Parathyroid adenoma (tissue), 2 donors: Measurements from ENCODE around the gene CHURC1.
"Not testable (repeated sequence)": the region's sequence is repeated elsewhere in the genome, so short reads cannot be mapped to it uniquely, and the experiment has no call there.

Experiments
- H2AFZ ChIP-seq: fragments of 300-600 bp; sonication (generic); one replicate; pipeline ENCODE4 v1.7.0; 2017; ENCODE audit warnings: antibody characterized with exemption, mild to moderate bottlenecking
- H3K27ac ChIP-seq: fragments of 300-600 bp; sonication (generic); one replicate; pipeline ENCODE4 v1.7.0; 2017
- H3K27me3 ChIP-seq: fragments of 300-600 bp; sonication (generic); one replicate; pipeline ENCODE4 v1.7.0; 2017; ENCODE audit warnings: low read length; ENCODE audit not compliant: control insufficient read depth, insufficient read depth
- H3K36me3 ChIP-seq: fragments of 300-600 bp; sonication (generic); one replicate; pipeline ENCODE4 v1.7.0; 2017; ENCODE audit warnings: low read length; ENCODE audit not compliant: control insufficient read depth, insufficient read depth
- H3K4me1 ChIP-seq: fragments of 300-600 bp; sonication (generic); one replicate; pipeline ENCODE4 v1.7.0; 2017; ENCODE audit warnings: control low read depth
- H3K4me2 ChIP-seq: fragments of 300-600 bp; sonication (generic); one replicate; pipeline ENCODE4 v1.7.0; 2017; ENCODE audit warnings: low read length
- H3K4me3 ChIP-seq: fragments of 300-600 bp; sonication (generic); one replicate; pipeline ENCODE4 v1.7.0; 2017; ENCODE audit warnings: low read depth, low read length
- H3K79me2 ChIP-seq: fragments of 300-600 bp; sonication (generic); one replicate; pipeline ENCODE4 v1.7.0; 2017; ENCODE audit warnings: control low read depth
- H3K9ac ChIP-seq: fragments of 300-600 bp; sonication (generic); one replicate; pipeline ENCODE4 v1.7.0; 2017; ENCODE audit warnings: mild to moderate bottlenecking
- H3K9me3 ChIP-seq: fragments of 300-600 bp; sonication (generic); one replicate; pipeline ENCODE4 v1.7.0; 2017; ENCODE audit warnings: low read length; ENCODE audit not compliant: control insufficient read depth
- CTCF ChIP-seq: fragments of 300-600 bp; sonication (generic); IDR thresholded peaks from one replicate; pipeline ENCODE4 v1.7.0; 2017; ENCODE audit warnings: antibody characterized with exemption, mild to moderate bottlenecking
- donor health status: primary hyperparathyroidism.

CHURC1 gene

GRCh38 chr14:64906022-64906421 is 8.2 kb upstream of the CHURC1 start:
- no peaks in the 10 kb centered on the region for H3K9me3 ChIP-seq
- H3K4me3 ChIP-seq, result no peak overlapping the region
- no peak for TF ChIP-seq CTCF
- H3K27me3 ChIP-seq, result no peaks in the 10 kb centered on the region
- no peak overlapping the region for H3K4me2 ChIP-seq
- peaks cover 8% of the 10 kb centered on the region for H3K4me1 ChIP-seq
- H3K36me3 ChIP-seq, result no peaks in the 10 kb centered on the region
- H3K27ac ChIP-seq, result no peak overlapping the region
- no peak overlapping the region for H2AFZ ChIP-seq
- no peak overlapping the region for H3K9ac ChIP-seq
- no peaks in the 10 kb centered on the region for H3K79me2 ChIP-seq

- H3K9ac ChIP-seq, result no peak overlapping the region
Measured at GRCh38 chr14:64910847-64911495, 3.3 kb upstream of the CHURC1 start.

GRCh38 chr14:64912261-64912660 is 2.0 kb upstream of the CHURC1 start:
- no peaks in the 10 kb centered on the region for H3K36me3 ChIP-seq
- TF ChIP-seq CTCF, result no peak
- no peak overlapping the region for H3K4me3 ChIP-seq
- H3K27ac ChIP-seq, result no peak overlapping the region
- peaks cover 5% of the 10 kb centered on the region for H3K4me1 ChIP-seq
- no peaks in the 10 kb centered on the region for H3K9me3 ChIP-seq
- peak overlapping the region; percentile 11 for H2AFZ ChIP-seq
- H3K9ac ChIP-seq, result no peak overlapping the region
- peaks cover 28% of the 10 kb centered on the region for H3K79me2 ChIP-seq
- H3K4me2 ChIP-seq, result no peak overlapping the region
- no peaks in the 10 kb centered on the region for H3K27me3 ChIP-seq

More at GRCh38 chr14:64910847-64911495, 3.3 kb upstream of the CHURC1 start:
- Histone ChIP-seq H3K4me2 (no peak overlapping the region), H3K79me2 (peaks cover 17% of the 10 kb centered on the region), H2AFZ (no peak overlapping the region), H3K27ac (no peak overlapping the region), H3K27me3 (no peaks in the 10 kb centered on the region), H3K4me1 (peaks cover 5% of the 10 kb centered on the region), H3K9me3 (no peaks in the 10 kb centered on the region), H3K4me3 (no peak overlapping the region), H3K36me3 (no peaks in the 10 kb centered on the region)
- TF ChIP-seq CTCF, result peak; percentile 56

GRCh38 chr14:64913477-64913876 is 778 bp upstream of the CHURC1 start:
- not testable (repeated sequence) for H3K36me3 ChIP-seq, H3K9me3 ChIP-seq, H3K27me3 ChIP-seq, H3K4me1 ChIP-seq, H3K9ac ChIP-seq
- Histone ChIP-seq H3K27ac (peak overlapping the region; percentile 93), H3K79me2 (peaks cover 37% of the 10 kb centered on the region), H2AFZ (peak overlapping the region; percentile 92), H3K4me3 (peak overlapping the region; percentile 94), H3K4me2 (peak overlapping the region; percentile 77)

GRCh38 chr14:64915029-64915424 is 772 bp downstream of the CHURC1 start:
- Histone ChIP-seq H3K4me1 (peaks cover 5% of the 10 kb centered on the region), H3K79me2 (peaks cover 45% of the 10 kb centered on the region), H3K9ac (no peak overlapping the region), H3K4me2 (peak overlapping the region; percentile 77), H3K27me3 (no peaks in the 10 kb centered on the region), H3K4me3 (peak overlapping the region; percentile 94), H3K9me3 (no peaks in the 10 kb centered on the region), H3K36me3 (no peaks in the 10 kb centered on the region), H2AFZ (peak overlapping the region; percentile 92), H3K27ac (peak overlapping the region; percentile 93)
- TF ChIP-seq CTCF, result no peak
